Retinal pigment epithelial cell (primary cell): Measurements from ENCODE around the gene MST1.

Experiments used
- DNase-seq: peaks from one replicate; pipeline ENCODE4 v3.0.0-alpha.2; 2010; ENCODE audit warnings: low read depth
- H3K4me3 ChIP-seq: 2 replicates; pipeline ENCODE4 v1.5.1; 2011; ENCODE audit warnings: mild to moderate bottlenecking, low read length, control low read depth, moderate library complexity
- CTCF ChIP-seq: conservative IDR thresholded peaks from 2 replicates; pipeline ENCODE4 v1.5.1; 2011; ENCODE audit warnings: low read depth, low read length, control low read depth, inconsistent platforms

MST1 gene

GRCh38 chr3:49641921-49642707 lies 47.2 kb downstream of the MST1 start:
- no peak for TF ChIP-seq CTCF
- no peak for DNase-seq
- no peak overlapping the region for H3K4me3 ChIP-seq

- no peak for DNase-seq
- no peak overlapping the region for H3K4me3 ChIP-seq
- no peak for TF ChIP-seq CTCF
These were observed 48.0 kb downstream of the MST1 start for GRCh38 chr3:49641292-49641691.

- no peak for DNase-seq
- H3K4me3 ChIP-seq = no peak overlapping the region
- no peak for TF ChIP-seq CTCF
These were observed 49.7 kb downstream of the MST1 start for GRCh38 chr3:49639551-49639950.

- H3K4me3 ChIP-seq = no peak overlapping the region
- no peak for TF ChIP-seq CTCF
- DNase-seq = no peak
These were observed 50.8 kb downstream of the MST1 start for GRCh38 chr3:49638445-49638844.

- DNase-seq = no peak
- no peak overlapping the region for H3K4me3 ChIP-seq
These were observed 52.2 kb downstream of the MST1 start for GRCh38 chr3:49636883-49637609.

GRCh38 chr3:49634736-49635135 lies 54.5 kb downstream of the MST1 start:
- H3K4me3 ChIP-seq = no peak overlapping the region
- no peak for TF ChIP-seq CTCF
- no peak for DNase-seq

More at GRCh38 chr3:49636883-49637609, 52.2 kb downstream of the MST1 start:
- TF ChIP-seq CTCF = no peak
